Measurements from ENCODE around the gene VGLL4.

VGLL4 gene

DNA sequence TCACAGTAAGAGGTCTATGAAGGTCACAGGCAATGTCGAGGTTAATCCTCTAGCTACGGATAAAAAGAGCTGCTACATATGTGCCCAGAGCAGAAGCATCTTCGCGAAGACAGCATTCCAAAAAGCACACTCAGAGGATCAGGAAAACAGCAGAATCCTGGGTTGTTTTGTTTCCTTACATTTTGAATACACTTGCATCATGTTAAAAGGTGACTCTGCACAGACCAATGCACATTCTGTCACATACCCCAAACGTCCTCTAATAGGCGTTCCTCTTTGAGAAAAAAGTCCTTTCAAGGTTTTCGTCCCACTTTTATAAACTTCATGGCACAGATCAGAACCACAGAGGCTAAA lies 52.7 kb downstream of the VGLL4 start:
- Histone ChIP-seq H3K27me3 (ENCODE audit: insufficient read depth, low read length, poor library complexity) (no peaks in the 10 kb centered on the region), H4K20me1 (ENCODE audit: insufficient read depth, low read length) (peaks cover 91% of the 10 kb centered on the region), H3K4me1 (ENCODE audit: insufficient read depth, low read length) (no peaks in the 10 kb centered on the region), H3K36me3 (ENCODE audit: insufficient read depth, low read length) (peaks cover 77% of the 10 kb centered on the region), H3K4me2 (ENCODE audit: insufficient read depth, low read length) (no peak overlapping the region), H3K79me2 (ENCODE audit: insufficient read depth, low read length) (peaks cover 94% of the 10 kb centered on the region), H3K4me3 (ENCODE audit: low read depth in 1 of 2, low read length in 2 of 2) (no peak overlapping the region), H3K9ac (ENCODE audit: low read depth, low read length) (no peak overlapping the region), H3K9me3 (ENCODE audit: insufficient read depth, low read length, severe bottlenecking) (no peaks in the 10 kb centered on the region), H2AFZ (ENCODE audit: low read depth, low read length) (no peak overlapping the region), H3K27ac (ENCODE audit: low read length) (no peak overlapping the region)
- no peak for DNase-seq
- TF ChIP-seq EZH2 (IDR thresholded peaks at IDR 0.05; ENCODE audit: borderline replicate concordance, low read depth, low read length, severe bottlenecking) (no peak), CTCF (IDR thresholded peaks at IDR 0.05; ENCODE audit: borderline replicate concordance, extremely low read depth, low read length, poor library complexity, severe bottlenecking) (no peak)
- ATAC-seq (ENCODE audit: insufficient read depth, low read depth), result no peak

- no peaks in the 10 kb centered on the region for H3K4me1 ChIP-seq (ENCODE audit: insufficient read depth, low read length)
Observed at GRCh38 chr3:11589706-11590105, 54.0 kb downstream of the VGLL4 start.

GRCh38 chr3:11588755-11589154 lies 55.0 kb downstream of the VGLL4 start:
- Histone ChIP-seq H3K4me3 (ENCODE audit: low read depth in 1 of 2, low read length in 2 of 2) (no peak overlapping the region), H3K36me3 (ENCODE audit: insufficient read depth, low read length) (peaks cover 67% of the 10 kb centered on the region), H3K9me3 (ENCODE audit: insufficient read depth, low read length, severe bottlenecking) (no peaks in the 10 kb centered on the region), H3K9ac (ENCODE audit: low read depth, low read length) (no peak overlapping the region), H3K79me2 (ENCODE audit: insufficient read depth, low read length) (peaks cover 100% of the 10 kb centered on the region), H3K27me3 (ENCODE audit: insufficient read depth, low read length, poor library complexity) (no peaks in the 10 kb centered on the region), H3K27ac (ENCODE audit: low read length) (no peak overlapping the region), H2AFZ (ENCODE audit: low read depth, low read length) (no peak overlapping the region), H3K4me2 (ENCODE audit: insufficient read depth, low read length) (no peak overlapping the region), H4K20me1 (ENCODE audit: insufficient read depth, low read length) (peaks cover 96% of the 10 kb centered on the region), H3K4me1 (ENCODE audit: insufficient read depth, low read length) (no peaks in the 10 kb centered on the region)
- no peak for DNase-seq
- no peak for ATAC-seq (ENCODE audit: insufficient read depth, low read depth)
- no peak for TF ChIP-seq CTCF (IDR thresholded peaks at IDR 0.05; ENCODE audit: borderline replicate concordance, extremely low read depth, low read length, poor library complexity, severe bottlenecking)
- TF ChIP-seq EZH2 (IDR thresholded peaks at IDR 0.05; ENCODE audit: borderline replicate concordance, low read depth, low read length, severe bottlenecking), result no peak

More at GRCh38 chr3:11589706-11590105, 54.0 kb downstream of the VGLL4 start:
- ATAC-seq (ENCODE audit: insufficient read depth, low read depth) (no peak), DNase-seq (no peak)
- Histone ChIP-seq H3K79me2 (ENCODE audit: insufficient read depth, low read length) (peaks cover 100% of the 10 kb centered on the region), H3K4me3 (ENCODE audit: low read depth in 1 of 2, low read length in 2 of 2) (no peak overlapping the region), H2AFZ (ENCODE audit: low read depth, low read length) (no peak overlapping the region), H3K4me2 (ENCODE audit: insufficient read depth, low read length) (no peak overlapping the region), H3K9me3 (ENCODE audit: insufficient read depth, low read length, severe bottlenecking) (no peaks in the 10 kb centered on the region), H3K9ac (ENCODE audit: low read depth, low read length) (no peak overlapping the region), H3K36me3 (ENCODE audit: insufficient read depth, low read length) (peaks cover 76% of the 10 kb centered on the region), H3K27ac (ENCODE audit: low read length) (no peak overlapping the region), H3K27me3 (ENCODE audit: insufficient read depth, low read length, poor library complexity) (no peaks in the 10 kb centered on the region), H4K20me1 (ENCODE audit: insufficient read depth, low read length) (peaks cover 99% of the 10 kb centered on the region)
- TF ChIP-seq CTCF (IDR thresholded peaks at IDR 0.05; ENCODE audit: borderline replicate concordance, extremely low read depth, low read length, poor library complexity, severe bottlenecking) (no peak), EZH2 (IDR thresholded peaks at IDR 0.05; ENCODE audit: borderline replicate concordance, low read depth, low read length, severe bottlenecking) (no peak)

DNA sequence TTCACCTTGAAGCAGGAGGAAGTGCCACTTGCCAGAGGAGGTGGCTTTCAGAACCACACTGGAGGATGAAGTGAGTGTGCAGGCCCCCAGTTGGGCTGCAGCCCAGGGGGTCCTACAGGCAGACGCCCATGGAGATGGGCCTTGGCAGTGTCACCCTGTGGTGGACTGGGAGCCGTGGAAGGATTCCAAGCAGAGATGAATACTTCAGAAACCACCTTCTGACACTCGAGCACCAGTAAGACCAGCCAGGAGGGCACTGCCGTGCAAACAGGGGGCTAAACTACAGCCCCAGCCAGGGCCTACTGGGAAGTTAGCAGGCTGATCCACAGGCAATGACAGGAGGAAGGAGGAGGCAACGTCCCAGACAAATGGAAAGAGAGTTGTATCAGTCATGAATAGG lies 55.4 kb downstream of the VGLL4 start:
- H4K20me1 ChIP-seq (ENCODE audit: insufficient read depth, low read length), result peaks cover 96% of the 10 kb centered on the region
- TF ChIP-seq EZH2 (IDR thresholded peaks at IDR 0.05; ENCODE audit: borderline replicate concordance, low read depth, low read length, severe bottlenecking) (no peak), CTCF (IDR thresholded peaks at IDR 0.05; ENCODE audit: borderline replicate concordance, extremely low read depth, low read length, poor library complexity, severe bottlenecking) (no peak)

More for the DNA sequence above, 55.4 kb downstream of the VGLL4 start:
- no peak overlapping the region for H3K9ac ChIP-seq (ENCODE audit: low read depth, low read length)
- no peaks in the 10 kb centered on the region for H3K9me3 ChIP-seq (ENCODE audit: insufficient read depth, low read length, severe bottlenecking)
- H3K36me3 ChIP-seq (ENCODE audit: insufficient read depth, low read length), result peaks cover 66% of the 10 kb centered on the region
- peaks cover 100% of the 10 kb centered on the region for H3K79me2 ChIP-seq (ENCODE audit: insufficient read depth, low read length)
- no peaks in the 10 kb centered on the region for H3K4me1 ChIP-seq (ENCODE audit: insufficient read depth, low read length)
- H2AFZ ChIP-seq (ENCODE audit: low read depth, low read length), result no peak overlapping the region
- no peak overlapping the region for H3K4me3 ChIP-seq (ENCODE audit: low read depth in 1 of 2, low read length in 2 of 2)
- no peaks in the 10 kb centered on the region for H3K27me3 ChIP-seq (ENCODE audit: insufficient read depth, low read length, poor library complexity)
- DNase-seq, result no peak
- ATAC-seq (ENCODE audit: insufficient read depth, low read depth), result no peak
- H3K27ac ChIP-seq (ENCODE audit: low read length), result no peak overlapping the region
- H3K4me2 ChIP-seq (ENCODE audit: insufficient read depth, low read length), result no peak overlapping the region
